ENCODE results near the gene SMNDC1. TPM values are rescaled to one million over a fixed set of nuclear protein-coding genes. Genes with fewer than 3 reads are reported as not detected.

The SMNDC1 gene
- 47.7 to 53.3 TPM (median 52.6 TPM) in 5 replicates for total RNA-seq (2022; extraction: Qiagen RNA extraction)

DNA sequence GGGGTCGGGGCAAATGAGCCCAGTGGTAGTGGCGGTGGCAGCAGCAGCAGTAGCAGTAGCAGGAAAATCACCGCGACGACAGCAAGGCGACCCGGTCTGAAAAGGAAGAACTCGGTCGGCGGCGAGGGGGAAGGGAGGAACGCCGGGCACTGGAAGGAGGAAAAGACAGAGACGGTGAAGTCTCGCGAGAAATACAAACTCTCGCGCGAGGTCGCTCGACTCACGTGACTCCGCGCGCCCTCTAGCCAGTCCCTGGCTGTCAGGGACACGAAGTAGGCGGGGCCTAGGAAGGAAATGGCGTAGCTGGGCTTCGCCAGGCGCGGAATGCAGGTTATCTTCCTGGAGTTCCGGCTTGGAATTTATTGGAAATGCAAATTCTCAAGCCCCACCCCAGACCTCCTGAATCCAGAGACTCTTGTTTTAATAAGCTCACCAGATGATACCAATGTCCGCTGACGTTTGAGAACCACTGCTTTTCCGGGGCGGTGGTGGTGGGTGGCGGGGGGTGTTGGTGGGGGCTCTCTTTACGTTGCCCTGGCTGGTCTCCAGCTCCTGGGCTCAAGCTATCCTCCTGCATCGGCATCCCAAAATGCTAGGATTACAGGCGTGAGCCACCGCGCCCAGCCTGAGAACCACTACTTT is at the start of gene SMNDC1:
Gene SMNDC1 (minus strand): TSS at position 141 of the 642 bp plus-strand sequence. CDS start 1,333 bp downstream, outside the sequence.

Other genes starting within 250 kb of the SMNDC1 start
- 5.2 to 7.9 TPM (median 6.2 TPM) in 5 replicates for gene MXI1, start 97.3 kb downstream of the SMNDC1 start, total RNA-seq (2022; extraction: Qiagen RNA extraction)
- 111 to 150 TPM (median 126 TPM) in 5 replicates for gene DUSP5, start 193.0 kb upstream of the SMNDC1 start, total RNA-seq (2022; extraction: Qiagen RNA extraction)